B cell (primary cell): ENCODE measurements around the gene FAM131B.

Source experiments
- EZH2 ChIP-seq: IDR thresholded peaks from 2 replicates; pipeline ENCODE4 v1.6.1; 2012; ENCODE audit warnings: borderline replicate concordance, low read depth, mild to moderate bottlenecking, moderate library complexity, low read length; ENCODE audit not compliant: insufficient read depth, poor library complexity, severe bottlenecking
- TF ChIP-seq, protein P1 (sequence below): fragments of 200-600 bp; IDR thresholded peaks from one replicate; pipeline ENCODE4 v1.8.0; 2022; ENCODE audit warnings: antibody characterized with exemption, mild to moderate bottlenecking

- TF ChIP-seq, protein P1, sequence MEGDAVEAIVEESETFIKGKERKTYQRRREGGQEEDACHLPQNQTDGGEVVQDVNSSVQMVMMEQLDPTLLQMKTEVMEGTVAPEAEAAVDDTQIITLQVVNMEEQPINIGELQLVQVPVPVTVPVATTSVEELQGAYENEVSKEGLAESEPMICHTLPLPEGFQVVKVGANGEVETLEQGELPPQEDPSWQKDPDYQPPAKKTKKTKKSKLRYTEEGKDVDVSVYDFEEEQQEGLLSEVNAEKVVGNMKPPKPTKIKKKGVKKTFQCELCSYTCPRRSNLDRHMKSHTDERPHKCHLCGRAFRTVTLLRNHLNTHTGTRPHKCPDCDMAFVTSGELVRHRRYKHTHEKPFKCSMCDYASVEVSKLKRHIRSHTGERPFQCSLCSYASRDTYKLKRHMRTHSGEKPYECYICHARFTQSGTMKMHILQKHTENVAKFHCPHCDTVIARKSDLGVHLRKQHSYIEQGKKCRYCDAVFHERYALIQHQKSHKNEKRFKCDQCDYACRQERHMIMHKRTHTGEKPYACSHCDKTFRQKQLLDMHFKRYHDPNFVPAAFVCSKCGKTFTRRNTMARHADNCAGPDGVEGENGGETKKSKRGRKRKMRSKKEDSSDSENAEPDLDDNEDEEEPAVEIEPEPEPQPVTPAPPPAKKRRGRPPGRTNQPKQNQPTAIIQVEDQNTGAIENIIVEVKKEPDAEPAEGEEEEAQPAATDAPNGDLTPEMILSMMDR, result no peak
- TF ChIP-seq EZH2, result no peak
These were observed 10.9 kb downstream of the FAM131B start for GRCh38 chr7:143351574-143351973.
